Activated naive CD4-positive, alpha-beta T cell treated with anti-CD3 and anti-CD28 coated beads for 36 hours (primary cell): Measurements from ENCODE around the gene CYP24A1. TPM values are rescaled to one million over a fixed set of nuclear protein-coding genes. Genes with fewer than 3 reads are reported as not detected.

ENCODE experiments used
- CTCF ChIA-PET: fragments of 350-600 bp; sonication (Branson Sonifier 250); formaldehyde crosslinking; loops from one replicate; lab custom pipeline; 2021; ENCODE audit warnings: antibody characterized with exemption; lab: Charles Lee
- DNase-seq: peaks from one replicate; pipeline ENCODE4 v3.0.0-alpha.2; 2020
- H3K27ac Mint-ChIP-seq: one replicate; pipeline ENCODE4 v1.8.0; 2021; ENCODE audit warnings: mild to moderate bottlenecking, mixed read lengths
- H3K27me3 Mint-ChIP-seq: one replicate; pipeline ENCODE4 v1.8.0; 2021; ENCODE audit warnings: low read depth, mixed read lengths
- H3K36me3 Mint-ChIP-seq: one replicate; pipeline ENCODE4 v1.8.0; 2021; ENCODE audit warnings: low read depth, mixed read lengths
- H3K4me1 Mint-ChIP-seq: one replicate; pipeline ENCODE4 v1.8.0; 2021; ENCODE audit warnings: low read depth, mixed read lengths
- H3K4me3 Mint-ChIP-seq: one replicate; pipeline ENCODE4 v1.8.0; 2021; ENCODE audit warnings: mild to moderate bottlenecking, moderate library complexity, mixed read lengths
- H3K9me3 Mint-ChIP-seq: one replicate; pipeline ENCODE4 v1.8.0; 2021; ENCODE audit warnings: mixed read lengths
- intact Hi-C: fragments of 100-400 bp; cut with micrococcal nuclease; formaldehyde crosslinking; loops from one replicate; pipeline ENCODE4 v1.15.1; 2023
- total RNA-seq, 2 experiments: library from RNA; stranded (reverse); gene quantifications; one replicate each; pipeline ENCODE4 v1.2.3, GENCODE V29; 2021

CYP24A1 gene
- total RNA-seq, 2 experiments from 2014 or later, result not detected

DNA sequence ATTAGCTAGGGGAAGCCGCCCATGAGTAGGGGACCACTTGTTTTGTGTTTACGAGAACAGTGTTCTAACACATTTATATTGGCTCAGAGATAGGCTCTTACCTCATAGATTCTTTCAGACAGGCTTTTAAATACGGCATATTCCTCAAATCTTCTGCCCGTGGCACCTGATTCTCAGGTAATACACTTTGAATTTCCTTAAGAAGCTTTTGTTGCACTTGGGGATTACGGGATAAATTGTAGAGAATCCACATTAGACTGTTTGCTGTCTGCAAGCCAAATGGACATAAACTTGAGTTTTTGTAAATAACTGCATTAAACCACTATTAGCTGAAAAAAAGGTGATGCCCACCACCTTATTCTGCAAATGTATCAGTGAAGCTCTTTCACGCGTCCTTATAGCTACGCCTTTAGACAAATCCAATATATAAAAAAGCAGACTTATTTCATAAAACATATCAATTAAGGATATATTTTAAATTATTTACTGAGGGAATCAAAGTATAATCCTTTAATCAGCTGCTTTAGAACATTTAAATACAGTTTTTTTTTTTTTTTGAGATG lies 14.8 kb downstream of the CYP24A1 start:
- intact Hi-C loops, result no loop called here
- CTCF ChIA-PET, result interaction anchor here (0.6 to 0.9 kb wide), 2 partner anchors 17 to 229 kb away, joined by 3 read pairs; no protein-coding TSS in a partner anchor
- no peak overlapping the region for H3K4me3 Mint-ChIP-seq
- no peaks in the 10 kb centered on the region for H3K36me3 Mint-ChIP-seq
- no peaks in the 10 kb centered on the region for H3K9me3 Mint-ChIP-seq
- DNase-seq, result no peak
- H3K27me3 Mint-ChIP-seq, result peaks cover 21% of the 10 kb centered on the region
- H3K4me1 Mint-ChIP-seq, result no peaks in the 10 kb centered on the region
- H3K27ac Mint-ChIP-seq, result no peak overlapping the region

DNA sequence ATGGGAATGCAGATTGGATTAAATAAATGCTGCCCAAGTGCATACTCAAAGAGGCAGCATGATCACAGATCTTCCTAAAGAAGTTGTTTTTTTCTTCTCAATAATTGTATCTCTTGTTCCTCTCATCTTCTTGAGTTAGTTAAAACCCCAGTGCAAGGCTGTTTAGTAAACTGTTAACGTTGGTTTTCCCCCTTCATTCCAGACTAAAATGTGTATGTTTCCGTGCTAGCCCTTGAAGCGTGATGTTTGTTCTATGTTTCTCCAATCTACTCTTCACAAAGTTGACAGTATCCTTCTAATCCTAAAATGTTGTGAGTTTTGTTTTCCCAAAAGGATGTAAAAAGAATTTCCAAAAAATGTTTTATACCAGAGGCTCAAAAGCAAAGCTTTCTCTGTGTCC lies 15.6 kb downstream of the CYP24A1 start:
- Mint-ChIP-seq H3K4me3 (no peak overlapping the region), H3K4me1 (no peaks in the 10 kb centered on the region), H3K36me3 (no peaks in the 10 kb centered on the region), H3K9me3 (no peaks in the 10 kb centered on the region), H3K27ac (no peak overlapping the region), H3K27me3 (peaks cover 17% of the 10 kb centered on the region)
- DNase-seq, result no peak
- CTCF ChIA-PET, result interaction anchor here (0.9 kb wide), 1 partner anchor 17 kb away, joined by 3 read pairs; no protein-coding TSS in a partner anchor
- intact Hi-C loops, result no loop called here

DNA sequence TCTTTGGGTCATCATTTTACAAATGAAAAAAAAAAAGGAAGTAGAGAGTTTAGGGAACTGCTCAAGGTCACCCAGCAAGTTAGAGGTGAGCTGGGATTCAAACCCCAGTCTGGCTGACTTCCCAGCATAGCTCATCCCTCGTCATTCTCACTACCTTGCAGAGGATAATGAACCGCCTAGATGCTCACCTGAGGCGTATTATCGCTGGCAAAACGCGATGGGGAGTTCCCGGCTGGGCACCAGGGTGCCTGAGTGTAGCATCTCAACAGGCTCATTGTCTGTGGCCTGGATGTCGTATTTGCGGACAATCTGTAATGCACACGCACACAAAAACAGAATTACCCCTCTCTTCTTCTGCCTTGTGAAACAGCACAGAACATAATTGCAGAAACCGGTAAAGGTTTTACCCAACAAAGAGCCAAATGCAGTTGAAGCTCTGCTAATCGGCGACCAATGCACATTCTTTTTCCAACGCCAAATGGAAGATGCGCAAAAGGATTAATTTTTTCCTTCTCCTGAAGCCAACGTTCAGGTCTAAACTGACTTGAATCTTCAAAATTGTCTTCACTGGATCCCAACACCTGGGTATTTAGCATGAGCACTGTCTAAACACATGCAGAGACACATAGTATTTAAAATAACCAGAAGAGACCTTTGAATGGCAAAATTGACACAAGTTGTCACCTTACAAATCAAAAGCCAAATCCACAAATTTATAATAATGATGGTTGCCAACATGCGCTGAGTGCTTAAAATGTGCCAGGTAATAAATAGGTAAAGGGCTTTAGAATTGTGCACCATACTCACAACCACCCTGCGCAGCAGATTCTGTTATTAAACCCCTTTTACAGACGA lies 16.6 kb downstream of the CYP24A1 start:
- no peak overlapping the region for H3K4me3 Mint-ChIP-seq
- no peak for DNase-seq
- intact Hi-C loops, result no loop called here
- H3K36me3 Mint-ChIP-seq, result no peaks in the 10 kb centered on the region
- H3K9me3 Mint-ChIP-seq, result no peaks in the 10 kb centered on the region
- no peak overlapping the region for H3K27ac Mint-ChIP-seq
- H3K4me1 Mint-ChIP-seq, result no peaks in the 10 kb centered on the region
- peaks cover 11% of the 10 kb centered on the region for H3K27me3 Mint-ChIP-seq
- CTCF ChIA-PET, result no interaction called here

DNA sequence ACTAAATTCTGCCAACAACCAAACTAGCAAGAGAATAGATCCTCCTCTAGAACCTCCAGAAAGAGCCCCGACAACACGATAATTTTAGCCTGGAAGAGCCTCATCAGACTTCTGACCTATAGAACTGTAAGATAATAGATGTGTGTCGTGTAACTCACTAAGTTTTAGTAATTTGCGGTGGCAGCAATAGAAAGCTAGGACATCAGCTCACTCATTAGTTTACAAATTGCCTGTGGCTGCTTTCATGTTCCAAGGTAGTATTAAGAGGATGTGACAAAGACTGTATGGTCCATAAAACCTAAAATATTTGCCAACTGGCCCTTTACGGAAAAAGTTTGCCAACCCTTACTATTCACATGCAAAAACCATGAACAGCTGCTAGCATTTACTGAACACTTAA lies 17.3 kb downstream of the CYP24A1 start:
- H3K36me3 Mint-ChIP-seq, result no peaks in the 10 kb centered on the region
- CTCF ChIA-PET, result no interaction called here
- no peaks in the 10 kb centered on the region for H3K9me3 Mint-ChIP-seq
- no peaks in the 10 kb centered on the region for H3K4me1 Mint-ChIP-seq
- no peak overlapping the region for H3K4me3 Mint-ChIP-seq
- H3K27ac Mint-ChIP-seq, result no peak overlapping the region
- intact Hi-C loops, result no loop called here
- peaks cover 7% of the 10 kb centered on the region for H3K27me3 Mint-ChIP-seq
- no peak for DNase-seq

DNA sequence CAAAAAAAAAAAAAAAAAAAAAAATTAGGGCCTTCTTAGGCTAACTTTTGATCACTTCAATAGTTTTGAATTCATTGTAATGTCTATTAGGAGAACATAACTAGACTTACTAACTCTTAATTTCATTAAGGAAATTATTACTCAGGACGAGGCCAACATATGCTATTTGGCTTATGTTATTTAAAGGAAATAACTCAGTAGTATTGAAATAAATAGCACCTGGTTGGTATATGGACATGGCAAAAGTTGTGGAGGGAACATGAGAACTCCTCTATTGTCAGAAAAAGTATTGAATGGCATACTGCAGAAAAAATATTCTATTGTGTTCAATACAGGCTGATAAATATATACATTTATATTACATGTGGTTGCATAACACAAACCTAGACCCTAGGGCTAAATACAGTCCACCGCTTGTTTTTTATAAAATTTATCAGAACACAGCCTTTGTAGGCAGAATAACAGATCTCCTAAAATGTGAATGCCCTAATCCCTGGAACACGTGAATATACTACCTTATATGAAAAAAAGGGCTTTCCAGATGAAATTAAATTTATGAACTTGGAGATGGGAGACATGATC lies 18.0 kb downstream of the CYP24A1 start:
- Mint-ChIP-seq H3K27me3 (peaks cover 2% of the 10 kb centered on the region), H3K27ac (no peak overlapping the region), H3K4me3 (no peak overlapping the region), H3K9me3 (no peaks in the 10 kb centered on the region), H3K4me1 (no peaks in the 10 kb centered on the region), H3K36me3 (no peaks in the 10 kb centered on the region)
- CTCF ChIA-PET, result no interaction called here
- intact Hi-C loops, result no loop called here
- no peak for DNase-seq

DNA sequence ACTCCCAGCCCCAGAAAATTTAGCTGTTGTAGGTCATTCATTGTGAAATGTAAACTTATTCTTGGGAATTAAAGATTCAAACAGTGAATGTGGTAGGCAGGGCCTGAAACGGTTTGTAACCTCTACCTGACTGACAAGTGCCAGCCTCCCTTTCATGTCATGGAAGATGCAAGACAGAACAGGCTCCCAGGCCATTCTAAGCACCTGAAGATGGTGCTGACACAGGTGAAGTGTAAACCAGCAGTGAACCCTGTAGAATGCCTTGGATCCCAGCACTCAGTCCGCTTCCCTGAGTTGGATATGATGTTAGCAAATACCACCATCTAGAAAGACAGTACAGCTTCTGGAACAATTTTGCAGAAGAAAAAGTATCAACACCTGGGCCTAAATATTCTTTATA lies 19.3 kb downstream of the CYP24A1 start:
- Mint-ChIP-seq H3K27me3 (peaks cover under 1% of the 10 kb centered on the region), H3K9me3 (no peaks in the 10 kb centered on the region), H3K27ac (no peak overlapping the region), H3K36me3 (no peaks in the 10 kb centered on the region), H3K4me3 (no peak overlapping the region), H3K4me1 (no peaks in the 10 kb centered on the region)
- DNase-seq, result no peak
- intact Hi-C loops, result no loop called here
- CTCF ChIA-PET, result no interaction called here

DNA sequence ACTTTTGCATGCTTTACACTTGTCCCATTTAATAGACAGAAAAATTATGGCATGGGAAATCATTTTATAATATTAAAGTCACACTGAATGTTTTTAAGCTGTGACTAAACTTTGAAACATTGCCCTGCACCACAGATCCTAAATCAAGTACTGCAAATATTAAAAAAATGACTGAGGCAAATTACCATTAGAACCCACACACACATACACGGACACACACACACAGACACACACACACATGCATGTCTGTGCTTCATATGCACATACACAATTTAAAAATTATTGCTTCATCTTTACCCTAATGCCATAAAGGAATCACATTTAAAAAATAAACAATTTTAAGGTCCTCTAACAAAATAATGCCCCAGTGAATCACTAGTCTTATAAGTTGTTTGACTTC lies 19.9 kb downstream of the CYP24A1 start:
- no peak for DNase-seq
- no peak overlapping the region for H3K4me3 Mint-ChIP-seq
- H3K27ac Mint-ChIP-seq, result no peak overlapping the region
- intact Hi-C loops, result no loop called here
- CTCF ChIA-PET, result no interaction called here
- peaks cover 5% of the 10 kb centered on the region for H3K27me3 Mint-ChIP-seq
- no peaks in the 10 kb centered on the region for H3K9me3 Mint-ChIP-seq
- no peaks in the 10 kb centered on the region for H3K4me1 Mint-ChIP-seq
- H3K36me3 Mint-ChIP-seq, result no peaks in the 10 kb centered on the region

DNA sequence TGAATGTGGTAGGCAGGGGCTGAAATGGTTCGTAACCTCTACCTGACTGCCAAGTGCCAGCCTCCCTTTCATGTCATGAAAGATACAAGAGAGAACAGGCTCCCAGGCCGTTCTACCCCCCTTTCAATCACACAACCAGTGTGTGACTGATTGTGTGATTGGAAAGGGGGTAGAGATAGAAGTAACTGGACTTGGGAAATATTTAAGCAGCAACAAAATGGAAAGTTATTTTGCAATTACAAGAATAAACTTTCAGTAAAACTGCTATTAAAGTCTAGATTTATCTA lies 20.8 kb downstream of the CYP24A1 start:
- intact Hi-C loops, result no loop called here
- H3K4me1 Mint-ChIP-seq, result no peaks in the 10 kb centered on the region
- DNase-seq, result no peak
- no peaks in the 10 kb centered on the region for H3K9me3 Mint-ChIP-seq
- CTCF ChIA-PET, result interaction anchor here (1.1 kb wide), 1 partner anchor 46 kb away, joined by 4 read pairs; no protein-coding TSS in a partner anchor
- no peak overlapping the region for H3K4me3 Mint-ChIP-seq
- H3K36me3 Mint-ChIP-seq, result no peaks in the 10 kb centered on the region
- H3K27ac Mint-ChIP-seq, result no peak overlapping the region
- H3K27me3 Mint-ChIP-seq, result peaks cover 5% of the 10 kb centered on the region

GRCh38 chr20:54152227-54153040 lies 21.4 kb downstream of the CYP24A1 start:
- H3K9me3 Mint-ChIP-seq, result no peaks in the 10 kb centered on the region
- CTCF ChIA-PET, result interaction anchor here (1.1 kb wide), 1 partner anchor 47 kb away, joined by 4 read pairs; no protein-coding TSS in a partner anchor

GRCh38 chr20:54151511-54152226 lies 22.1 kb downstream of the CYP24A1 start:
- Mint-ChIP-seq H3K9me3 (no peaks in the 10 kb centered on the region), H3K4me3 (no peak overlapping the region), H3K27ac (no peak overlapping the region), H3K4me1 (no peaks in the 10 kb centered on the region), H3K36me3 (no peaks in the 10 kb centered on the region), H3K27me3 (peaks cover 5% of the 10 kb centered on the region)
- DNase-seq, result no peak
- CTCF ChIA-PET, result no interaction called here
- intact Hi-C loops, result no loop called here

More at GRCh38 chr20:54152227-54153040, 21.4 kb downstream of the CYP24A1 start:
- Mint-ChIP-seq H3K36me3 (no peaks in the 10 kb centered on the region), H3K27me3 (peaks cover 5% of the 10 kb centered on the region), H3K27ac (no peak overlapping the region), H3K4me1 (no peaks in the 10 kb centered on the region), H3K4me3 (no peak overlapping the region)
- DNase-seq, result no peak
- intact Hi-C loops, result no loop called here

DNA sequence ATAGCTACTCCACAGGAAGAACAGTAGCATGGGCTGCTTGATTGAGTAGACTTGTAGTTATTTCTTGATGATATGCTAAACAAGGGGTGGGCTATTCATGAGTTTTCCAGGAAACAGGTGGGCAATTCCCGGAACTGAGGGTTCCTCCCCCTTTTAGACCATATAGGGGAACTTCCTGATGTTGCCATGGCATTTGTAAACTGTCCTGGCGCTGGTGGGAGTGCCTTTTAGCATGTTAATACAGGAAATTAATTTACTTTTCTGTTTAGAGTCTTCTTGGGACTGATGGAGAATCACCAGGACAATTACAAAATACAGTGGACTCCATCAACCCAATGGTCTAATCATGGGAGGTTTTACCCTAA lies 22.7 kb downstream of the CYP24A1 start:
- Mint-ChIP-seq H3K4me3 (no peak overlapping the region), H3K4me1 (no peaks in the 10 kb centered on the region)

DNA sequence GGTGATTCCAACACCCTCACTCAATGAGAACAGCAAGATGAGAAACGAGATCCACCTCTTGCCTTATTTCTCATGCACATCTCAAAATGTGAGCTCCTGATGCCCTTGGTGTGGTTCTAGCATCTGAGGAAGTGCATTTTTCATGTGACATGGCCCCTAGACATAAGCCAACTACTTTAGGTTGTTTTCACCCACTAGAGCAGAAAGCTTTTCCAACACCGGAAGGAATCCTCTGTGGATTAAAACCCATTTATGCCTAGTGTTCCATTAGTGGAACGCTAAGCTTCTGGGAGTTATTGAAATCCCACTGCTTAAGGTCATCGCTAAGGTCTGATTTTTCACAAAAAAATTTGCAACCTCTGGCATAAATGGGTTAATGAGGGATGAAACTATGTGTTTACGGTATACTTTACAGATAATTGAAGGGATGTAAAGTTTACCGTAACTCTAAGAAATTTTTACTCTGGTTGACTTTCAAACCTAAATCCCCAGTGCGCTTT lies 24.0 kb downstream of the CYP24A1 start:
- no peak for DNase-seq
- Mint-ChIP-seq H3K27ac (no peak overlapping the region), H3K9me3 (no peaks in the 10 kb centered on the region), H3K4me1 (no peaks in the 10 kb centered on the region), H3K36me3 (no peaks in the 10 kb centered on the region), H3K27me3 (peaks cover 5% of the 10 kb centered on the region), H3K4me3 (no peak overlapping the region)
- CTCF ChIA-PET, result no interaction called here
- intact Hi-C loops, result no loop called here

More for the DNA sequence above, 22.7 kb downstream of the CYP24A1 start:
- Mint-ChIP-seq H3K36me3 (no peaks in the 10 kb centered on the region), H3K9me3 (no peaks in the 10 kb centered on the region), H3K27ac (no peak overlapping the region), H3K27me3 (peaks cover 5% of the 10 kb centered on the region)
- intact Hi-C loops, result no loop called here
- CTCF ChIA-PET, result no interaction called here
- no peak for DNase-seq
